ENCODE data around the gene DNAJC7.

DNAJC7 gene

GRCh38 chr17:41975099-41976083, 41.8 kb downstream of the DNAJC7 start:
- peak in 10 of 14 donors; percentile 39 to 87 (median 66) for DNase-seq

GRCh38 chr17:41974658-41975057, 42.6 kb downstream of the DNAJC7 start:
- DNase-seq = peak in 3 of 14 donors; percentile 21 to 65 (median 46)

- DNase-seq = no peak
Measured at GRCh38 chr17:41974031-41974430, 43.2 kb downstream of the DNAJC7 start.

- DNase-seq = no peak
Measured at GRCh38 chr17:41973408-41973811, 43.8 kb downstream of the DNAJC7 start.

- no peak for DNase-seq
Measured at GRCh38 chr17:41972571-41973407, 44.5 kb downstream of the DNAJC7 start.

GRCh38 chr17:41971721-41972523, 45.3 kb downstream of the DNAJC7 start:
- DNase-seq = no peak

- DNase-seq = no peak
Measured at GRCh38 chr17:41970901-41971331, 46.3 kb downstream of the DNAJC7 start.

- no peak for DNase-seq
Measured at GRCh38 chr17:41968676-41969075, 48.6 kb downstream of the DNAJC7 start.

- peak in 5 of 14 donors; percentile 57 to 68 (median 64) for DNase-seq
Measured at GRCh38 chr17:41967921-41968578, 49.2 kb downstream of the DNAJC7 start.

- DNase-seq = peak in 13 of 14 donors; percentile 27 to 96 (median 88)
Measured at GRCh38 chr17:41967141-41967920, 49.9 kb downstream of the DNAJC7 start.

GRCh38 chr17:41966463-41967140, 50.6 kb downstream of the DNAJC7 start, which contains the start of gene CNP:
Gene CNP (plus strand): TSS chr17:41966795. CDS start chr17:41966885, 90 bp downstream.
- DNase-seq = peak; percentile 30 to 96 (median 86)

- peak in 8 of 14 donors; percentile 47 to 77 (median 60) for DNase-seq
Measured at GRCh38 chr17:41965694-41966462, 51.4 kb downstream of the DNAJC7 start.

GRCh38 chr17:41962768-41963434, 54.3 kb downstream of the DNAJC7 start:
- DNase-seq = peak in 12 of 14 donors; percentile 31 to 71 (median 64)

- DNase-seq = no peak
Measured at GRCh38 chr17:41962111-41962510, 55.1 kb downstream of the DNAJC7 start.

- peak in 3 of 14 donors; percentile 5 to 24 (median 18) for DNase-seq
Measured at GRCh38 chr17:41959336-41960095, 57.7 kb downstream of the DNAJC7 start.

- DNase-seq = no peak
Measured at GRCh38 chr17:41959030-41959335, 58.3 kb downstream of the DNAJC7 start.

GRCh38 chr17:41957869-41958439, 59.3 kb downstream of the DNAJC7 start:
- DNase-seq = no peak

All from C1 segment of cervical spinal cord (tissue), 14 donors.